HG03103 (cell line): ENCODE results near the gene KRTAP10-11.
"Not testable (repeated sequence)": the region's sequence is repeated elsewhere in the genome, so short reads cannot be mapped to it uniquely, and the experiment has no call there.

Experiments used
- ATAC-seq: cut with Tn5 transposase; IDR thresholded peaks from one replicate; pipeline ENCODE4 v1.9.1; 2021; ENCODE audit warnings: low read depth; ENCODE audit not compliant: unreplicated experiment

Gene KRTAP10-11

GRCh38 chr21:44658913-44659595 is 12.8 kb downstream of the KRTAP10-11 start:
- ATAC-seq = no peak

GRCh38 chr21:44661567-44661966 is 15.4 kb downstream of the KRTAP10-11 start:
- ATAC-seq = not testable (repeated sequence)

GRCh38 chr21:44664691-44665090 is 18.5 kb downstream of the KRTAP10-11 start:
- ATAC-seq = no peak

- no peak for ATAC-seq
Observed at GRCh38 chr21:44666401-44667320, 20.4 kb downstream of the KRTAP10-11 start, which contains the start of gene KRTAP12-2. Gene KRTAP12-2 (minus strand): TSS chr21:44666927. CDS start chr21:44666886, 41 bp downstream.

- no peak for ATAC-seq
Observed at GRCh38 chr21:44667612-44668011, 21.4 kb downstream of the KRTAP10-11 start.

- ATAC-seq = no peak
Observed at GRCh38 chr21:44670642-44671432, 24.6 kb downstream of the KRTAP10-11 start.

GRCh38 chr21:44671911-44672310 is 25.7 kb downstream of the KRTAP10-11 start:
- no peak for ATAC-seq

- no peak for ATAC-seq
Observed at GRCh38 chr21:44677881-44678280, 31.7 kb downstream of the KRTAP10-11 start.

GRCh38 chr21:44681152-44681551 is 34.9 kb downstream of the KRTAP10-11 start:
- no peak for ATAC-seq

- no peak for ATAC-seq
Observed at GRCh38 chr21:44681861-44682579, 35.8 kb downstream of the KRTAP10-11 start, which contains the start of gene KRTAP12-1. Gene KRTAP12-1 (minus strand): TSS chr21:44682163. CDS start chr21:44682123, 40 bp downstream.

- ATAC-seq = no peak
Observed at GRCh38 chr21:44682580-44683151, 36.5 kb downstream of the KRTAP10-11 start.

GRCh38 chr21:44684077-44684476 is 37.9 kb downstream of the KRTAP10-11 start:
- no peak for ATAC-seq

GRCh38 chr21:44684483-44684882 is 38.3 kb downstream of the KRTAP10-11 start:
- ATAC-seq = no peak

- ATAC-seq = not testable (repeated sequence)
Observed at GRCh38 chr21:44685050-44685449, 38.8 kb downstream of the KRTAP10-11 start.

- no peak for ATAC-seq
Observed at GRCh38 chr21:44686000-44686781, 40.0 kb downstream of the KRTAP10-11 start.

GRCh38 chr21:44686843-44687561 is 40.8 kb downstream of the KRTAP10-11 start:
- ATAC-seq = no peak

- ATAC-seq = no peak
Observed at GRCh38 chr21:44687671-44688070, 41.5 kb downstream of the KRTAP10-11 start.

- ATAC-seq = not testable (repeated sequence)
Observed at GRCh38 chr21:44689740-44690139, 43.5 kb downstream of the KRTAP10-11 start.
